Body of pancreas (tissue), 4 donors: Measurements from ENCODE around the gene PHTF1.

Source experiments
- CTCF ChIP-seq, 7 experiments: fragments of 450-650 bp in 4 of 7; fragments of 200-600 bp in 3 of 7; sonication (generic) in 3 of 7; IDR thresholded peaks; one replicate each; pipeline ENCODE4 v1.5.1; 2016 to 2019; ENCODE audit warnings: antibody characterized with exemption in 7 of 7
- POLR2A ChIP-seq, 3 donors: fragments of 450-650 bp; IDR thresholded peaks; one replicate each; pipeline ENCODE4 v1.6.1; 2016; ENCODE audit warnings: antibody characterized with exemption in 3 of 3, mild to moderate bottlenecking in 2 of 3

- TF ChIP-seq CTCF (IDR thresholded peaks at IDR 0.05) = no peak
- TF ChIP-seq POLR2A (IDR thresholded peaks at IDR 0.05) = no peak
Observed at GRCh38 chr1:113681596-113682337, 77.5 kb downstream of the PHTF1 start.
